Skin of body (tissue), 2 donors: Measurements from ENCODE around the gene CRB2. TPM values are rescaled to one million over a fixed set of nuclear protein-coding genes. Genes with fewer than 3 reads are reported as not detected.
A peak's percentile ranks its signal among the peaks of the same experiment; 100 is the strongest.

Experiments used
- DNase-seq: peaks from one replicate; lab custom pipeline; 2025; lab: John Stamatoyannopoulos, UW
- total RNA-seq: library from RNA; depleted of rRNA; stranded (reverse); fragments of >200 nt; gene quantifications from one replicate; pipeline ENCODE4 v1.2.3, GENCODE V29; 2014

CRB2 gene
- total RNA-seq, 1 donor from 2014 or later: 0.10 TPM

GRCh38 chr9:123347289-123348060, 8.5 kb upstream of the CRB2 start:
- no peak for DNase-seq

GRCh38 chr9:123348317-123348992, 7.5 kb upstream of the CRB2 start:
- no peak for DNase-seq

GRCh38 chr9:123349033-123349432, 7.0 kb upstream of the CRB2 start:
- no peak for DNase-seq

GRCh38 chr9:123349691-123350480, 6.1 kb upstream of the CRB2 start:
- DNase-seq: peak; percentile 48

GRCh38 chr9:123350590-123351310, 5.2 kb upstream of the CRB2 start:
- DNase-seq: no peak

- no peak for DNase-seq
Observed at GRCh38 chr9:123353041-123353440, 3.0 kb upstream of the CRB2 start.

GRCh38 chr9:123353984-123354591, 1.9 kb upstream of the CRB2 start:
- no peak for DNase-seq

- DNase-seq: no peak
Observed at GRCh38 chr9:123354806-123355508, 1.0 kb upstream of the CRB2 start.

GRCh38 chr9:123356851-123357742, 1.1 kb downstream of the CRB2 start:
- no peak for DNase-seq

- no peak for DNase-seq
Observed at GRCh38 chr9:123357743-123358059, 1.7 kb downstream of the CRB2 start.

- no peak for DNase-seq
Observed at GRCh38 chr9:123358181-123358905, 2.3 kb downstream of the CRB2 start.

GRCh38 chr9:123359106-123359505, 3.1 kb downstream of the CRB2 start:
- no peak for DNase-seq

- DNase-seq: no peak
Observed at GRCh38 chr9:123359546-123359945, 3.5 kb downstream of the CRB2 start.

- no peak for DNase-seq
Observed at GRCh38 chr9:123360161-123361085, 4.4 kb downstream of the CRB2 start.

- no peak for DNase-seq
Observed at GRCh38 chr9:123361086-123361730, 5.2 kb downstream of the CRB2 start.

GRCh38 chr9:123361731-123362510, 5.9 kb downstream of the CRB2 start:
- DNase-seq: no peak
